ENCODE data around the gene SRRM3.
"Not testable (repeated sequence)": the region's sequence is repeated elsewhere in the genome, so short reads cannot be mapped to it uniquely, and the experiment has no call there.

SRRM3 gene

DNA sequence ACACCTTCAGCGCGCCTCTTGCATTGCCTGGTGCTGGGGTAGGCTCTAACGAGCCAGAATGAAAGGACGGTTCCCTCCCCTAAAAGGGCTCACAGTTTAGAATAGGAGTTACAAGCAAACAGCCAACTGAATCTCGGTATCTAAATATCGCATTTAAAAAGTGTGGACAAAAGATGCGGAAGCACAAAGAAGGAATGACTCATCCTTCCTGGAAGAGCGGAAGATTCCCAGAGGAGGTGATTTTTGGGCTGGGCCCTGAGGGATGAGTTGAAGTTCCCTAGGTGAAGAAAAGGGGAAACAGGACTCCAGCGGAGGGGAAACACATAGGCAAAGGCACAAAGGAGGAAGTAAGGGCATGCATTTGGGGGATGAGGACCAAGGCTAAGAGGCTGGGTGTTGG is 29.9 kb downstream of the SRRM3 start:
- DNase-seq, result no peak

- no peak for DNase-seq
Measured at GRCh38 chr7:76232698-76233097, 31.0 kb downstream of the SRRM3 start.

DNA sequence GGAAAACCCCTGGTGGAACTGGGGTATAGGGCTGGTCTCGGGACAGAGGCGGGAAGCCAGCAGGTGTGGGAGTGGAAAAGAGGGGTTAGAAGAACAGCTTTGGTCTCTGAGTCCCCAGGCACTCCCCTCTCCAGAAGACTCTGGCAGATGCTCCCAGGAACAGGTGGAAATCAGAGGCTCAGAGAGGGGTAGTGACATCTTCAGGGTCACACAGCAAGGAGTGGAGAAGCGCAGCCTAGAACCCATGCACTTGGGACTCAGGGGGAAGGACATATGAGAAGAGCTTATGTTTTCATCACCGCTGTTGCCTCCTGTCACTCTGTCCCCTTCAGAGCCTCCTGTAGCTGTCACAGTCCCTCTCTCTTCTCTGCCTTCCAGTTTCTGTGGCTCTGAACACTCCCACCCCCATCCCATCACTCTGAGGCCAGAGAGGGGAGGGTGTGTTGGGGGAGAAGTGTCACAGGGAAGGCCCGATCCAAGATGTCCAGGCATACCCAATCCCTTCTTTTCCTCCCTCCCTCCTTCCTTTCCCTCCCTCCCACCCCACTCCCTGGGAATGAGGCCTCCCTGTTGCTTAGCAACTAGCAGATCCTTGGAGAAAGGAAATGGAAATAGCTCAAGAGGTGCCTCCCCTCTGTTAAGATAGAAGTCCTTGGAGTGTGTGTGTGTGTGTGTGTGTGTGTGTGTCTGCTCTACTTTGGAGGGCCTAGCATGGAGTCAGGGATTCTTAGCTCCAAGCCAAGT is 32.0 kb downstream of the SRRM3 start:
- no peak for DNase-seq

GRCh38 chr7:76234282-76234584 is 32.5 kb downstream of the SRRM3 start:
- no peak for DNase-seq

DNA sequence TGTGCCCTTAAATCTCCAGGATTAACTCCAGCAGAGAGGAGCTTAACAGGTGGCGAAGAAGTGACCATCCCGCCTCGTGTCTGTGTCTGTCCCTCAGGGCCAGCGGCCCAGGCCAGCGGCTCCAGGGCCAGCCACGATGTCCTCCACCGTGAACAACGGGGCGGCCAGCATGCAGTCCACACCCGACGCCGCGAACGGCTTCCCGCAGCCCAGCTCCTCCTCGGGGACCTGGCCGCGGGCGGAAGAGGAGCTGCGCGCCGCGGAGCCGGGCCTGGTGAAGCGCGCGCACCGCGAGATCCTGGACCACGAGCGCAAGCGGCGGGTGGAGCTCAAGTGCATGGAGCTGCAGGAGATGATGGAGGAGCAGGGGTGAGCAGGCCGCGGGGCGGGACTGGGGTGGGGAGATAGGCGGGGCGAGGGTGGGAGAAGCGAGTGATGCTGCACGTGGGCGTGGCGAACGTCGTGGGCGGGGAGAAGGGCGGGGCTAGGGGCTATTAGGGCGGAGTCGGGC is 33.3 kb downstream of the SRRM3 start:
- no peak for DNase-seq

- DNase-seq, result no peak
Measured at GRCh38 chr7:76236224-76236623, 34.5 kb downstream of the SRRM3 start.

DNA sequence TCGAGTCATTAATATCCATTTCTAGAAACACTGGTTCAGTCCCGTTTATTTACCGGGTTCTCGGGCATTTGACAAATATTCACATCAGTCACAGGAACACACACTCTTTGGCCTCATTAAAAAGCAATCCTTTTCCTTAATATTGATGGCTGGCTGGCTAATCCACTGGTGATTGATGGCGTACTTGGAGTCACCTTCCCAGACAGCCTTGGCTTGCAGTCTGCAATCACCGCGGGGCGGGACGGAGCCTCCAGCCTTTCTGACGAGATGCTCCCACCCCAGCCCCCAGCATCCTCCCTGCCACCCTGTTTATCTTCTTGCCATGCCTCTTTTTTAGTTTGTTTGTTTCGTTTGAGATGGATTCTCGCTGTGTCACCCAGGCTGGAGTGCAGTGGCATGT is 36.6 kb downstream of the SRRM3 start:
- no peak for DNase-seq

DNA sequence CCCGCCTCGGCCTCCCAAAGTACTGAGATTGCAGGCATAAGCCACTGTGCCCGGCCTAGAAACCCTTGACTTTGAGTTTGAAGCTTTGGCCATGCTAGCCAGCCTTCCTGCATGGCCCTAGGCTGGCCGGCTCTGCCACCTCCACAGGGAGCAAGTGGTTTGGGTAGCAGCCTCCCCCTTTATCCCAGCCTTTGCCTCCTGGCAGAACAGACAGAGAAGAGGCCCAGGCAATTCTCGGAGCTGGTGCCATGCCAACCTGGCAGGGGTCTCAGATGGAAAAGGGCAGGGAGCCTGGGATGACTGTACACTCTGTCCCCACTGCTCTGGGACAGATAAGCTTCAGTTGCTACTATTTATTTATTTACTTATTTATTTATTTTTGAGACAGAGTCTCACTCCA is 39.4 kb downstream of the SRRM3 start:
- no peak for DNase-seq

- not testable (repeated sequence) for DNase-seq
Measured at GRCh38 chr7:76242517-76243063, 40.9 kb downstream of the SRRM3 start.

DNA sequence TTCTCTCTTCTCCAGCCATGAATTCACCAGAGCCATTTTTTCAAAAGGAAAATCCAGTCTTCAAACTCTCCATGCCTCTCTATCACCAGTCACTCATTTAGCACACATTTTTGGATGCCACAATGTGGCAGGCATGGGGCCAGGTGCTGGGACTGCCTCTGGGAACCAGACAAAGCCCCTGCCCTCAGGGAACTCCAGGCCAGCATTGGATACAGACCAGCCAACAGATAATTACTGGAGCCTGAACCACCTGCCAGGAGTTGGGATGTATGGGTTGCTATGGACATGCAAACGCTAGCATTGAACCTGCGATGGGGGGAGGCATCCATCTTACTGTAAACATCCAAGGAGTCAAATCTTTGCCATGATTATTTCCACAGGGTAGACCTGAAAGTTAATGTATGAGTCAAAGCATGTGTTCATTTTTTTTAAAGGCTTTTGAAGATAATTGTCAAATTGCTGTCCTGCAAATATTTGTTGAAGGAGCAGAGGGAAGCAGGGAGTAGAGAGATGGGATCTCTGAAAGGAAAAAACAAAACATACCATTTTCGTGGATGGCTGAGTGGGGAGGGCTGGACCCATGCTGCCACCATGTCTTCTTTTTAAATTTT is 43.2 kb downstream of the SRRM3 start:
- DNase-seq, result no peak

DNA sequence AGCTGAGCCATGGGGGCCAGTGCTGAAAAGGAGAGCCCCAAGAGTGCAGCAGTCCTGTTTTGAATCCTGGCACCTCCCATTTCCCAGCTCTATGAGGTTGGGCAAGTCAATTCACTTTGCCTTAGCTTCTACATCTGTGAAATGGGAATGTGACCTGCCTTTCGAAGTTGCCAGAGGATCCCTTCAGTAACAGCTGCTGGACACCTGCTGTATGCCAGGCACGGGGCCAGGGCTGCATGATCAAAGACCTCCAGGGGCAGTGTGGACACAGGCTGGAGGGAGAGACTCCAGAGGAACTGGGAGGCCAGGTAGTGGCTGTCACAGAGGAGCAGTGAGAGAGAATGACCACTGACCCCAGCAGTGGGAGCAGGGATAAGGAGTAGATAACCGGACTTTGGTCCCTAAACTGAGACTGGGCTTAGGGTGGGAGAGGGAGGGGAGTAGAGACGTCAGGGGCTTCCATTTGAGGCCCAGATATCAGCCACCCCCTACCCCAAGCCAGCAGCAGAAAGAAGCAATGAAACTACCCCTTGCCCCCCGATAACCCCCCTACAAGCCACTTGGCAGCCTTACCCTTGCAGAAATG is 45.2 kb downstream of the SRRM3 start:
- DNase-seq, result no peak

DNA sequence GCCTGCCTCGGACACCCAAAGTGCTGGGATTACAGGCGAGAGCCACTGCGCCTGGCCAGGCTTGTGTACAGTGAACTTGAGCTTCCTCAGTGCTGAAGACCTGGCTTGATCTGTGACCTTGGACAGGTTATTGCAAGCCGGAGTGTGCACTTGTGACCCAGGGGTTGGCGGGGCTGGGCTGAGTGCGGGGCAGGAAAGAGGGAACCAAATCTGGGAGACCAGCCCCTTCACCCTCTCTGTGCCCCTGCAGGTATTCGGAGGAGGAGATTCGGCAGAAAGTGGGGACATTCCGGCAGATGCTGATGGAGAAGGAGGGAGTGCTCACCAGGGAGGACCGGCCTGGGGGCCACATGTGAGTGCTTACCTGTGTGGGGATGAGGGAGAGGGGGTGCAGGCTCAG is 46.2 kb downstream of the SRRM3 start:
- DNase-seq, result no peak

DNA sequence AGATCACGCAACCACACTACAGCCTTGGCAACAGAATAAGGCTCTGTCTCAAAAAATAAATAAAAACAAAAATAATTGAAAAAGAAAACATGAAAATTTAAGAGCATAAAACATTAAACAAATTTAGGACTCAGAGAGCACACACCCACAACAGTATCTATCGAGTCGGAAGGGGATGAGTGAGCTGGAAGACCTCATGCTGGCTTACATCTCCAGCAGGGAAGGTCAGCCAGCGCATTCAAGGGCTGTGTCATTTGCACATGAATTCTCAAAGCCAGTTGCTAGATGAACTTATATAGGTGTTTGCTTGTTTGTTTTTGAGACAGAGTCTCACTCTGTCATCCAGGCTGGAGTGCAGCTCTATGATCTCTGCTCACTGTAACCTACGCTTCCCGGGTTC is 50.3 kb downstream of the SRRM3 start:
- DNase-seq, result no peak

DNA sequence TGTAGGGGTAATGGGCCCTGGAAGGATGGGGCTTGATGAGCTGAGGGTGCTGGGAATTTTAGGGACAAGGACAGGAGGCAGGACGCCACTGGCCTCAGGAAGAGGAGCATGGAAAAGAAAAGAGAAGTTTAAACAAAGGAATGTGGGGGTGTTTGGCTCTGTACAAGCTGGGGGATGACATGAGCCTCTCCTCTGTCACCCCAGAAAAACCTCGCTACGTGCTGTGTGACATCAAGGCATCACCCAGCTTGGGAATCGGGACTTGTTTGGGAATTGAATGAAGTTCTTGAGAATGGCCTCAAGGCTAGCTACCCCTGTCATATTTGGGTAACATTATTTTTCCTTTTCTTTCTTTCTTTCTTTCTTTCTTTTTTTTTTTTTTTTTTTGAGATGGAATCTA is 53.1 kb downstream of the SRRM3 start:
- no peak for DNase-seq

GRCh38 chr7:76257973-76258372 is 56.3 kb downstream of the SRRM3 start:
- no peak for DNase-seq

DNA sequence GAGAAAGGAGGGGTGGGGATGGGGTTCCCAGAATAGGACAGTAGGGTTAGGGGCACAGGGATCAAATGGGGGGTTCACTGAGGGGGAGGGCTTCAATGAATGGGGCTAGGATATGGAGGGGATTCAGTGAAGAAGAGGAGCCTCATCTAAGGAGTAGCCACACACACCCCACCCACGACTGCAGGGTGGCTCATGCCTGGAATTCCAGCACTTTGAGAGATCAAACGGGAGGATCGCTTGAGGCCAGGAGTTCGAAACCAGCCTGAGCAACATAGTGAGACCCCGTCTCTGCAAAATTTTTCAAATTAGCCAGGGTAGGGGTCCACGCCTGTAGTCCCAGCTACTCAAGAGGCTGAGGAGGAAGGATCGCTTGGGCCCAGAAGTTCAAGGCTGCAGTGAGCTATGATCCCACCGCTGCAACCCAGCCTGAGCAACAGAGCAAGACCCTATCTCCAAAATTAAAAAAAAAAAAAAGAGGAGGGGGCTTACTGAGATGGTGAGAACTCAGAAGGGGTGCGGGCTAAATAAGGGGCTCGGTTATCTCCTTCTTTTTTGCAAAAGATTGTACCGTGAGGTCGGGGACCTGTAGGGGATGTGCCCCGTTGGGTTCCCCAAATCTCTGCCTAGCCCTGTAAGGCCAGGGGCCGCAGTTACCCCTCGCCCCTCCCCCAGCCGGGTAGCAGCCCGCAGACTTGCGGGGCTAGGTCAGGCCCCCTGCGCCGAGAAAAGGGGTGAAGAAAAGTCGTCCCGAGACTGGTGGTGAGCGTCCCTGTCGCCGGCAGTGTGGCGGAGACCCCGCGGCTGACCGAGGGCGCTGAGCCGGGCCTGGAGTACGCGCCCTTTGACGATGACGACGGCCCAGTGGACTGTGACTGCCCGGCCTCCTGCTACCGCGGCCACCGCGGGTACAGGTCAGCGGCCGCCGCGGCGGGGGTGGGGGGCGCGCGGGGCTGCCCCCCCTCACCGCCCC is 57.7 kb downstream of the SRRM3 start:
- DNase-seq, result no peak

DNA sequence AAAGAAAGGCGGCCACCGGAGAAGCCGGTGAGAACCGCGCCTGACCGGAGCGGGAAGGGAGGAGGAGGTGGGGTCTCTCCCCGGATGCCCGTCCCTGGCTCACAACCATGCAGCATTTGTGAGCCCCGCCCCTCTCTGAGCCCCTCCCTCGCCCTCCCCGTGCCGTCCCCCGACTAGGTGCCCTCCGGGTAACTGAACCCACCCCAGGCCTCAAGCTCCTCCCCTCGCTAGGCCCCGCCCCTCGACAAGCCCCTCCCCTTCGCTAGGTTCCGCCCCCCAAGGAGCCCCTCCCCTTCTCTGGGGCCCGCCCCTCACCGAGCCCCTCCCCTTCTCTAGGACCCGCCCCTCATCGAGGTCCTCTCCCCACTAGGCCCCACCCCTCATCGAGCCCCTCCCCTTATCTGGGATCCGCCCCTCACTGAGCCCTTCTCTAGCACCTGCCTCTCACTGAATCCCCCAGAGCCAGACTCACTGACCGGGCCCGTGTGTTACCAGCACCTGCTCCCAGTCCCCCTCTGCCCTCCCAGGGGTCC is 58.5 kb downstream of the SRRM3 start:
- no peak for DNase-seq

DNA sequence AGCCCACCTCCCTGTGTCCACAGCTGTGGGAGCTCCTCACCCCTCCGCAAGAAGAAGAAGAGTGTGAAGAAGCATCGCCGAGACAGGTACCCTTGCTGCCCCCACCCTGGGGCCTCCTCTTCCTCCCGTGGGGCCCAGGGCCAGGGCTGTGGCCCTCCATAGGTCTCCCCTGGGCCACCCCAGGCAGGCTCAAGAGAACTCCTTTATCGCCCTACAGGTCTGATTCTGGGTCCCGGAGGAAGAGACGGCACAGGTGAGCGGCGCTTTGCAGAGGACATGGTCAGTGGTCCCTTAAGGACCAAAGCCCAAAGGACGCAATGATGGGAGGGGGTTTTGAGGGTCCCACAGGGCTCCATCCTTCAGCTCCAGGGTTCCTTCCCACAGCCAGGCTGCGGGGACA is 59.6 kb downstream of the SRRM3 start:
- no peak for DNase-seq

DNA sequence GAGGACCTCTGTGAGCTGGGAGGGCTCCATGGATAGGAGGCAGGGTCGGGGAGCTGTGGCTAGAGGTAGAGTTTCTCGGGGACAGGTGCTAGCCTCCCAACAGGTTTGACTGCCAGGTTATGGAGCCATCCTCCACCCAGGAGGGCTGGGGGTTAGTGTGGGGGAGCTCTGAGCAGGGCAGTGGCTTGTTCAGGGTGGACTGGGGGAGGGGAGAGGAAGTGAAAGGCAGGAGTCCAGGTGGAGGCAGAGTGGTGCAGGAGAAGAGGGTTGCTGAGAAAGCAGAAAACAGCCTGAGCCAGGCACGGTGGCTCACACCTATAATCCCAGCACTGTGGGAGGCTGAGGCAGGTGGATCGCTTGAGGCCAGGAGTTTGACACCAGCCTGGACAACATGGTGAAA is 60.2 kb downstream of the SRRM3 start:
- no peak for DNase-seq

GRCh38 chr7:76262683-76263402 is 61.1 kb downstream of the SRRM3 start:
- DNase-seq, result peak; percentile 77

GRCh38 chr7:76265299-76265698 is 63.6 kb downstream of the SRRM3 start:
- DNase-seq, result no peak
